GM23338 (cell line): ENCODE data around the gene MARCHF3. TPM values are rescaled to one million over a fixed set of nuclear protein-coding genes. Genes with fewer than 3 reads are reported as not detected.

Source experiments
- ATAC-seq: fragments of 200-7000 bp; cut with Tn5 transposase; 3 replicates; pipeline ENCODE4 v1.9.1; 2020
- DNase-seq: peaks from one replicate; pipeline ENCODE4 v3.0.0-alpha.2; 2015; ENCODE audit warnings: low spot score
- H2AFZ ChIP-seq: fragments of 200-600 bp; sonication (generic); 2 replicates; pipeline ENCODE4 v1.8.0; 2016; ENCODE audit warnings: antibody characterized with exemption, mild to moderate bottlenecking, moderate library complexity
- H3F3A ChIP-seq: fragments of 200-600 bp; sonication (generic); replicated peaks from 2 replicates; pipeline ENCODE4 v1.8.0; 2017; ENCODE audit warnings: antibody characterized with exemption, mixed run types, low read depth
- H3K27ac ChIP-seq: fragments of 200-600 bp; sonication (generic); 2 replicates; pipeline ENCODE4 v1.6.1; 2016; ENCODE audit warnings: low read depth
- H3K27me3 ChIP-seq: fragments of 200-600 bp; sonication (generic); 2 replicates; pipeline ENCODE4 v1.8.0; 2016; ENCODE audit warnings: mild to moderate bottlenecking, mixed run types, moderate library complexity; ENCODE audit not compliant: insufficient read depth
- H3K36me3 ChIP-seq: fragments of 200-600 bp; sonication (generic); 2 replicates; pipeline ENCODE4 v1.8.0; 2016; ENCODE audit warnings: mild to moderate bottlenecking; ENCODE audit not compliant: insufficient read depth
- H3K4me1 ChIP-seq: fragments of 200-600 bp; sonication (generic); 2 replicates; pipeline ENCODE4 v1.8.0; 2016; ENCODE audit warnings: mild to moderate bottlenecking, moderate library complexity; ENCODE audit not compliant: insufficient read depth
- H3K4me2 ChIP-seq: fragments of 200-600 bp; sonication (generic); 2 replicates; pipeline ENCODE4 v1.7.1; 2017; ENCODE audit warnings: mixed run types
- H3K4me3 ChIP-seq: fragments of 200-600 bp; sonication (generic); 2 replicates; pipeline ENCODE4 v1.6.1; 2016; ENCODE audit warnings: mixed run types
- H3K79me2 ChIP-seq: fragments of 200-600 bp; sonication (generic); replicated peaks from 2 replicates; pipeline ENCODE4 v1.8.0; 2017; ENCODE audit warnings: mild to moderate bottlenecking; ENCODE audit not compliant: insufficient read depth
- H3K9me2 ChIP-seq: fragments of 200-600 bp; sonication (generic); 2 replicates; pipeline ENCODE4 v1.8.0; 2017; ENCODE audit not compliant: insufficient read depth
- H4K20me1 ChIP-seq: fragments of 200-600 bp; sonication (generic); replicated peaks from 2 replicates; pipeline ENCODE4 v1.8.0; 2017; ENCODE audit warnings: mild to moderate bottlenecking; ENCODE audit not compliant: insufficient read depth
- H3K27ac Mint-ChIP-seq: 2 replicates; pipeline ENCODE4 v1.8.0; 2020; ENCODE audit warnings: inconsistent platforms, mild to moderate bottlenecking, moderate library complexity, mixed read lengths
- H3K27me3 Mint-ChIP-seq: 3 replicates; pipeline ENCODE4 v1.8.0; 2022; ENCODE audit warnings: low read depth, mild to moderate bottlenecking, moderate library complexity, mixed read lengths, inconsistent platforms; ENCODE audit not compliant: insufficient read depth, poor library complexity
- H3K36me3 Mint-ChIP-seq: 3 replicates; pipeline ENCODE4 v1.8.0; 2021; ENCODE audit warnings: low read depth, mild to moderate bottlenecking, inconsistent platforms, moderate library complexity, mixed read lengths
- H3K4me1 Mint-ChIP-seq: 3 replicates; pipeline ENCODE4 v1.8.0; 2020; ENCODE audit warnings: mild to moderate bottlenecking, inconsistent platforms, mixed read lengths
- H3K4me3 Mint-ChIP-seq: 3 replicates; pipeline ENCODE4 v1.8.0; 2021; ENCODE audit warnings: moderate library complexity, mild to moderate bottlenecking, inconsistent platforms, mixed read lengths
- H3K9me3 Mint-ChIP-seq: 3 replicates; pipeline ENCODE4 v1.8.0; 2020; ENCODE audit warnings: moderate library complexity, mild to moderate bottlenecking, inconsistent platforms, mixed read lengths
- CREB1 ChIP-seq: fragments of 250-450 bp; sonication (Bioruptor Pico); IDR thresholded peaks from 2 replicates; pipeline ENCODE4 v1.5.0; 2020; ENCODE audit warnings: low read depth, mild to moderate bottlenecking, moderate library complexity
- CTCF ChIP-seq, 2 experiments: fragments of 200-600 bp in 1 of 2; sonication (generic) in 1 of 2; conservative IDR thresholded peaks; 2 replicates each; pipeline versions ENCODE4 v1.5.1 to v1.6.1; 2016 to 2017; ENCODE audit warnings: antibody characterized with exemption in 2 of 2, low read depth in 2 of 2, mild to moderate bottlenecking in 2 of 2, moderate library complexity in 1 of 2
- ETS1 ChIP-seq: IDR thresholded peaks from 2 replicates; pipeline ENCODE4 v1.6.1; 2016; ENCODE audit warnings: antibody characterized with exemption
- EZH2 ChIP-seq: fragments of 200-600 bp; sonication (generic); IDR thresholded peaks from one replicate; pipeline ENCODE4 v1.8.0; 2017; ENCODE audit warnings: antibody characterized with exemption, mild to moderate bottlenecking, low read depth; ENCODE audit not compliant: unreplicated experiment
- EZH2phosphoT487 ChIP-seq: fragments of 200-600 bp; sonication (generic); IDR thresholded peaks from one replicate; pipeline ENCODE4 v1.8.1; 2018; ENCODE audit warnings: antibody characterized with exemption; ENCODE audit not compliant: unreplicated experiment
- JUNB ChIP-seq: IDR thresholded peaks from one replicate; pipeline ENCODE4 v1.6.1; 2016; ENCODE audit warnings: antibody characterized with exemption; ENCODE audit not compliant: unreplicated experiment
- NANOG ChIP-seq: IDR thresholded peaks from 2 replicates; pipeline ENCODE4 v1.6.1; 2016; ENCODE audit warnings: antibody characterized with exemption, borderline replicate concordance
- POLR2AphosphoS5 ChIP-seq: IDR thresholded peaks from 2 replicates; pipeline ENCODE4 v1.6.1; 2016; ENCODE audit warnings: antibody characterized with exemption, low read depth
- REST ChIP-seq: IDR thresholded peaks from one replicate; pipeline ENCODE4 v1.6.1; 2018; ENCODE audit warnings: antibody characterized with exemption; ENCODE audit not compliant: unreplicated experiment
- STAT1 ChIP-seq: IDR thresholded peaks from one replicate; pipeline ENCODE4 v1.6.1; 2016; ENCODE audit warnings: antibody characterized with exemption; ENCODE audit not compliant: unreplicated experiment
- ZNF114 ChIP-seq: fragments of 250-450 bp; sonication (Bioruptor Pico); IDR thresholded peaks from 2 replicates; pipeline ENCODE4 v1.5.0; 2020; ENCODE audit warnings: mild to moderate bottlenecking, moderate library complexity
- ZNF331 ChIP-seq: fragments of 250-450 bp; sonication (Bioruptor Pico); IDR thresholded peaks from 2 replicates; pipeline ENCODE4 v1.5.0; 2020; ENCODE audit warnings: low read depth, mild to moderate bottlenecking, moderate library complexity
- ZNF462 ChIP-seq: fragments of 250-450 bp; sonication (Bioruptor Pico); IDR thresholded peaks from 2 replicates; pipeline ENCODE4 v1.5.0; 2020; ENCODE audit warnings: mild to moderate bottlenecking, moderate library complexity
- polyA plus RNA-seq: library from polyadenylated mRNA; unstranded; fragments of >200 nt; fragmentation: Nextera tagmentation; extraction: Ambion mirVana; gene quantifications from 2 replicates; pipeline ENCODE4 v1.2.1, GENCODE V29; 2016
- total RNA-seq: library from RNA; depleted of rRNA; stranded (reverse); fragments of >200 nt; shearing (Covaris generic); gene quantifications from 2 replicates; pipeline ENCODE4 v1.2.3, GENCODE V29; 2014

Gene MARCHF3
- total and polyA plus RNA-seq, 2 experiments from 2014 or later, result 7.0 to 12.7 TPM

GRCh38 chr5:126949475-126949874 lies 80.9 kb downstream of the MARCHF3 start:
- no peaks in the 10 kb centered on the region for H3K79me2 ChIP-seq
- H3K27me3 ChIP-seq, result no peaks in the 10 kb centered on the region
- no peak for ATAC-seq
- H3K4me1 Mint-ChIP-seq, result peaks cover 23% of the 10 kb centered on the region
- H3K36me3 ChIP-seq, result no peaks in the 10 kb centered on the region
- H3K27me3 Mint-ChIP-seq, result no peaks in the 10 kb centered on the region
- no peaks in the 10 kb centered on the region for H3K9me3 Mint-ChIP-seq
- H2AFZ ChIP-seq, result no peak overlapping the region
- H3K36me3 Mint-ChIP-seq, result no peaks in the 10 kb centered on the region
- DNase-seq, result no peak
- H3K27ac ChIP-seq, result no peak overlapping the region
- H3K4me3 ChIP-seq, result no peak overlapping the region
- H3K27ac Mint-ChIP-seq, result no peak overlapping the region
- peaks cover 7% of the 10 kb centered on the region; the same call in 1 of the 2 replicates for H3K4me1 ChIP-seq
- H3K4me2 ChIP-seq, result no peak overlapping the region
- no peaks in the 10 kb centered on the region for H3K9me2 ChIP-seq
- no peak for TF ChIP-seq CREB1 (CRISPR knock-in tag)
- no peak for TF ChIP-seq EZH2
- TF ChIP-seq EZH2phosphoT487, result no peak
- TF ChIP-seq NANOG, result no peak
- TF ChIP-seq ZNF462, result no peak
- TF ChIP-seq STAT1, result no peak
- TF ChIP-seq ZNF331, result no peak
- no peak for TF ChIP-seq ETS1
- TF ChIP-seq CTCF (conservative IDR thresholded peaks at IDR 0.05; ENCODE audit: low read depth in 2 of 2), result no peak
- TF ChIP-seq JUNB, result no peak
- TF ChIP-seq REST, result no peak
- no peak for TF ChIP-seq POLR2AphosphoS5
- TF ChIP-seq ZNF114 (CRISPR knock-in tag), result no peak
- H3F3A ChIP-seq, result no peaks in the 10 kb centered on the region
- H3K4me3 Mint-ChIP-seq, result no peak overlapping the region
- no peaks in the 10 kb centered on the region for H4K20me1 ChIP-seq
